Neural crest cell (in vitro differentiated cells): ENCODE measurements around the gene SLC6A11. TPM values are rescaled to one million over a fixed set of nuclear protein-coding genes. Genes with fewer than 3 reads are reported as not detected.

Experiments
- DNase-seq: peaks from one replicate; pipeline ENCODE4 v3.0.0; 2021; ENCODE audit warnings: low read depth, mixed read lengths, low spot score
- H3K27ac Mint-ChIP-seq: one replicate; pipeline ENCODE4 v1.8.0; 2021; ENCODE audit warnings: mild to moderate bottlenecking, mixed read lengths; ENCODE audit not compliant: unreplicated experiment
- H3K27me3 Mint-ChIP-seq: 2 replicates; pipeline ENCODE4 v1.8.0; 2021; ENCODE audit warnings: low read depth, mild to moderate bottlenecking, mixed read lengths
- H3K36me3 Mint-ChIP-seq: 2 replicates; pipeline ENCODE4 v1.8.0; 2021; ENCODE audit warnings: low read depth, mild to moderate bottlenecking, mixed read lengths
- H3K4me1 Mint-ChIP-seq: 2 replicates; pipeline ENCODE4 v1.8.0; 2021; ENCODE audit warnings: mixed read lengths
- H3K4me3 Mint-ChIP-seq: one replicate; pipeline ENCODE4 v1.8.0; 2021; ENCODE audit warnings: mild to moderate bottlenecking, mixed read lengths
- H3K9me3 Mint-ChIP-seq: 2 replicates; pipeline ENCODE4 v1.8.0; 2021; ENCODE audit warnings: mixed read lengths
- total RNA-seq: library from RNA; stranded (reverse); gene quantifications from 2 replicates; pipeline ENCODE4 v1.2.1, GENCODE V29; 2021
- TF ChIP-seq, protein P1 (sequence below): fragments of 200-600 bp; sonication (generic); conservative IDR thresholded peaks from 2 replicates; pipeline ENCODE4 v1.5.0; 2021; ENCODE audit warnings: antibody characterized with exemption, mild to moderate bottlenecking

Gene SLC6A11
- total RNA-seq, 1 donor from 2014 or later: 2.1 TPM

DNA sequence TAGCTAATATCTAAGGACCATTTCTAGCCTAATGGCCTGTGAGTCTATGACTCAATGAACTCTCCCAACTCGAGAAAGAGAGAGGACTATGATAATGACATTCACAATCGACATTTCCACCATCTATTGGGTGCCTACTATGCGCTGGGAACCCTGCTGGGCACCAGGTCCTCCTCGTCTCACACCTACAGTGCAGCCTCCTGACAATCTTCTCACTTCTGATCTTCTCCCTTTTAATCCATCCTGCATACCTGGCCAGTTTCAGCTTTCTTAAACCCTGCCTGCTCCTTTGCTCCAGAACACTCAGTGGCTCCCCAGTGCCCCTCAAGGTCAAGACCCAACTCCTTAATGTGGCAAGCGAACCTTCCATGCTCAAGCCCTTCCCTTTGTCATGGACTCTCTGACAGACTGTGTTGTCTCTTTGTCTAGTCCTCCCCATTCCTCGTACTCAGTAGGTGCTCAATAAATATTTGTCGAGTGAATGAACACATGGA lies 173.0 kb downstream of the SLC6A11 start:
- Mint-ChIP-seq H3K9me3 (no peaks in the 10 kb centered on the region), H3K4me3 (no peak overlapping the region), H3K27me3 (peaks cover 76% of the 10 kb centered on the region), H3K36me3 (no peaks in the 10 kb centered on the region), H3K4me1 (peaks cover 10% of the 10 kb centered on the region), H3K27ac (no peak overlapping the region)
- TF ChIP-seq, protein P1, sequence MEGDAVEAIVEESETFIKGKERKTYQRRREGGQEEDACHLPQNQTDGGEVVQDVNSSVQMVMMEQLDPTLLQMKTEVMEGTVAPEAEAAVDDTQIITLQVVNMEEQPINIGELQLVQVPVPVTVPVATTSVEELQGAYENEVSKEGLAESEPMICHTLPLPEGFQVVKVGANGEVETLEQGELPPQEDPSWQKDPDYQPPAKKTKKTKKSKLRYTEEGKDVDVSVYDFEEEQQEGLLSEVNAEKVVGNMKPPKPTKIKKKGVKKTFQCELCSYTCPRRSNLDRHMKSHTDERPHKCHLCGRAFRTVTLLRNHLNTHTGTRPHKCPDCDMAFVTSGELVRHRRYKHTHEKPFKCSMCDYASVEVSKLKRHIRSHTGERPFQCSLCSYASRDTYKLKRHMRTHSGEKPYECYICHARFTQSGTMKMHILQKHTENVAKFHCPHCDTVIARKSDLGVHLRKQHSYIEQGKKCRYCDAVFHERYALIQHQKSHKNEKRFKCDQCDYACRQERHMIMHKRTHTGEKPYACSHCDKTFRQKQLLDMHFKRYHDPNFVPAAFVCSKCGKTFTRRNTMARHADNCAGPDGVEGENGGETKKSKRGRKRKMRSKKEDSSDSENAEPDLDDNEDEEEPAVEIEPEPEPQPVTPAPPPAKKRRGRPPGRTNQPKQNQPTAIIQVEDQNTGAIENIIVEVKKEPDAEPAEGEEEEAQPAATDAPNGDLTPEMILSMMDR: no peak
- DNase-seq: no peak

Other genes starting within 250 kb of the SLC6A11 start
- gene SLC6A1, start 176.5 kb downstream of the SLC6A11 start, total RNA-seq: 0.42 and 0.45 TPM in 2 replicates